Astrocyte of the spinal cord (primary cell): Measurements from ENCODE around the gene XRCC3.
A peak's percentile ranks its signal among the peaks of the same experiment; 100 is the strongest.

Experiments used
- DNase-seq: peaks from one replicate; pipeline ENCODE4 v3.0.0; 2011; ENCODE audit warnings: low read depth, low spot score
- H3K4me3 ChIP-seq: 2 replicates; pipeline ENCODE4 v1.5.1; 2011; ENCODE audit warnings: low read depth, mild to moderate bottlenecking, low read length, moderate library complexity
- in situ Hi-C: cut with HindIII; loops from 2 replicates; pipeline ENCODE4 v1.10.0; 2017; ENCODE audit warnings: low sequenced_read_pairs
- TF ChIP-seq, protein P1 (sequence below): IDR thresholded peaks from 2 replicates; pipeline ENCODE4 v1.5.1; 2012; ENCODE audit warnings: low read depth, mild to moderate bottlenecking, low read length, inconsistent platforms

XRCC3 gene

DNA sequence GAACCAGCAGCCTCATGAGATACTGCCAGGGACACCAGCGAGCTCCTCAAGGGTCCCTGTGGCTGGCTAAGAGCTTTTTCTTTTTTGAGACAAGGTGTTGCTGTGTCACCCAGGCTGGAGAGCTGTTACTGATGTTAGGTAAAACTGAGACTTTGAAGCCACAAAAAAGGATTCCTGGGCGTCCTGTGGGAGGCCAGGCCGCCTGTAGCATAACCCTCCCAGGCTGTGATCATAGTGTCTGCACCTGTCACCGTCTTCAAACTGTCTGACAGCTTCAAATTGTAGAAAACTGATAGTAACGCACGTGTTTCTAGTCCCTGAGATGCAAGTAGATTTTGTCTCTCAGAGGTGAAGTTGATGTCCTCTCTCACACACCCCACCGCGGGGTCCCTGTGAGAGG is 4.5 kb upstream of the XRCC3 start:
- no peak overlapping the region for H3K4me3 ChIP-seq
- in situ Hi-C loops, result no loop called here
- TF ChIP-seq, protein P1, sequence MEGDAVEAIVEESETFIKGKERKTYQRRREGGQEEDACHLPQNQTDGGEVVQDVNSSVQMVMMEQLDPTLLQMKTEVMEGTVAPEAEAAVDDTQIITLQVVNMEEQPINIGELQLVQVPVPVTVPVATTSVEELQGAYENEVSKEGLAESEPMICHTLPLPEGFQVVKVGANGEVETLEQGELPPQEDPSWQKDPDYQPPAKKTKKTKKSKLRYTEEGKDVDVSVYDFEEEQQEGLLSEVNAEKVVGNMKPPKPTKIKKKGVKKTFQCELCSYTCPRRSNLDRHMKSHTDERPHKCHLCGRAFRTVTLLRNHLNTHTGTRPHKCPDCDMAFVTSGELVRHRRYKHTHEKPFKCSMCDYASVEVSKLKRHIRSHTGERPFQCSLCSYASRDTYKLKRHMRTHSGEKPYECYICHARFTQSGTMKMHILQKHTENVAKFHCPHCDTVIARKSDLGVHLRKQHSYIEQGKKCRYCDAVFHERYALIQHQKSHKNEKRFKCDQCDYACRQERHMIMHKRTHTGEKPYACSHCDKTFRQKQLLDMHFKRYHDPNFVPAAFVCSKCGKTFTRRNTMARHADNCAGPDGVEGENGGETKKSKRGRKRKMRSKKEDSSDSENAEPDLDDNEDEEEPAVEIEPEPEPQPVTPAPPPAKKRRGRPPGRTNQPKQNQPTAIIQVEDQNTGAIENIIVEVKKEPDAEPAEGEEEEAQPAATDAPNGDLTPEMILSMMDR, result no peak
- DNase-seq, result no peak

DNA sequence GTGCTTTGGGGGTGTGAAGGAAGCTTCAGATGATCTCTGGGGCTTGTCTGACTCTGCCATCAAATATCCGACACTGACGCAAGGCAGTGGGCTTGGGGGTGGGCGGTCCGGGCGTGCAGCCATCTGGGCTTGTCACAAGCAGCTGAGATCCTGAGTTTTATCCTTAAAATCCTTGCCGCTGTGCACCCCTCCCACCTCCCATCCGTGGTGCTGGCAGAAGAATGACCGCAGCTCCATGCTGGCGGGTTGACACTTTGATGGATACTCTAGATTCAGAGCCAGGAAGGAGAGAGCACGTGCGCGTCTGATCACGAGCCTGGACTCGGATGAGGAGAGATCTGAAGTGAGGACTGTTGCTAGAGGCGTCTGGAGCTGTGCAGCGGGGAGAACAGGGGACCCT is 3.3 kb upstream of the XRCC3 start:
- TF ChIP-seq, protein P1, result no peak
- no peak overlapping the region for H3K4me3 ChIP-seq
- in situ Hi-C loops, result no loop called here

DNA sequence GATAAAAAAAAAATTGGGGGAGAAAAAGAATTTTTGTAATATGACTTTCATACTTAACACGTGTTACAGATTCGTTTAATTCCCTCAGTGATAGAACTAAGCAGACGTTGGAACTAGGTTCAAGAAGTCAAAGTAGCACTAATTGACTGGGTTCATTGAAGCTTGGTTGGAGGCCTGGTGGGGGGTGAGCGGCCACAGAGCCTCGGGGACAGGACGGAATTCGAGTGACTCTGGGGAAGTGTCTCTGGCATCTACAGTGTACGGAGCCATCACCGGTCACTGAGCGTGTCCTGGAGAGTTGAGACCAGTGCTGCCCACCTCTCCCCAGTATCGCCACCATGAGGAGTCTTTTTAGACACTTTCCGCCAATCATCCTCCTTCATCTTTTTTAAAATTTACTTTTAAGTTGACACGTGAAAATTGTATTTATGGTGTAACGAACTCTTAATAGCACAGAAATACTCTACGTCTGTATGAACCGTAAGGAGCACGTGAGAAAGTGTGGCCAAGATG is 1.7 kb upstream of the XRCC3 start:
- in situ Hi-C loops, result no loop called here
- peak overlapping the region; percentile 58 for H3K4me3 ChIP-seq
- TF ChIP-seq, protein P1, result no peak

More for the DNA sequence above, 3.3 kb upstream of the XRCC3 start:
- peak; percentile 65 for DNase-seq

DNA sequence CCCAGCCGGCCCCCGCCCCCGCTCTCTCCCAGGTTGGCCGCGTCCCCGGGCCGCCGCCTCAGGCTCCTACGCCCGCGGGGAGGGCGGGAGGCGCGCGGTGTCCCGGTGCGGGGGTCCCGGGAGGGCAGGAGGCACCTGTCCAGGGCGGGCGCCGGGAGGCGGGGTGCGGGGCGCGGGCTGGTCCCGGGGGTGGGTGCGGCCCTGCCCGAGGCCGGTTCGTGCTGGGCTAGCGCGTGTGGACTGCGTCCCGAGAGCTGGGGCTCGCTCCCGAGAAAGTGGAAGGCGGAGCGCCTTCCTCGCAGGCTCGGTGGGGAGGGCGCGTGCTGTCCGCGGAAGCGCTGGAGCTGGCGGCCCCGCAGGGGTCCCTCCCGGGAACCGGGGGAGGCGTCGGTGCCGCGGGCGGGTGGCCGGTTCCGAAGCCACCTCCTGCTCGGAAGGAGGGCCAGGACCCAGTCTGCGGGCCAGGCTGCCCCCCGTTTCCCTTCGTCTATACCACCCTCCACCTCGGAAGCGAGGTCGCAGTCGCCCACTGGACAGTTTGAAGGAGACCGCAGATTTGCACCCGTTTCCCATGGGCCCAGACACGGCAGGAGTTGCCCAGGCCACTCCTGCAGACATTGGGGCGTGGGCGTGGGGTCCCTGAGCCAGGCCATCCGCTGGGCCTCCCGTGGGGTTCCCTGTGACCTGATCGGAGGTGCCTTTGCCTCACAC is 995 bp upstream of the XRCC3 start:
- in situ Hi-C loops, result no loop called here
- peak overlapping the region; percentile 58 for H3K4me3 ChIP-seq
- no peak for DNase-seq
- TF ChIP-seq, protein P1, result no peak

More for the DNA sequence above, 1.7 kb upstream of the XRCC3 start:
- no peak for DNase-seq

DNA sequence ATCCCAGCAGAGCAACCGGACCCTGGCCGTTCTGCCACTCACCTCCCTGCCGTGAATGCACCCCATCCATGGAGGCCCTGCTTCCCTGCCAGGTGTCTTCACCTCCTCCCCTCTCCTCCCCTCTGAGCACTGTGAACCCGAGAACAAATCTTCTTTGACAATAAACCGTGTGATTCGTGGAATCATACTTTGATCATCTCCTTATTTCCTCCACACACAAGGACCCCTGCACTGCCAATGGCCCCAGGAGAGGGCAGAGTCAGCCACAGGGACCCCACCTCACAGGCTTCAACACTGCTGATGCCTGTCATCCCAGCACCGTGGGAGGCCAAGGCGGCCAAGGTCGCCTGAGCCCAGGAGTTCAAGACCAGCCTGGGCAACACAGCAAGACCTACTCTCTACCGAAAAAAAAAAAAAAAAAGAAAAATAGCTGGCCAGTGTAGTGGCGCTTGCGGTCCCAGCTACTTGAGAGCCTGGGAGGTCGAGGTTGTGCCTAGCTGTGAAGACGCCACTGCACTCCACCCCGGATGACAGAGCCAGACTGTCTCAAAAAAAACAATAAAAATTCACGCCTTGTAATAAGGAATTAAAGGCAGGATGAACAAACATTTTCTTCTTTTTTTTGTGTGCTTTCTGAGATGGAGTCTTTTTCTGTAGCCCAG is 1.1 kb downstream of the XRCC3 start:
- in situ Hi-C loops, result no loop called here
- no peak for DNase-seq
- TF ChIP-seq, protein P1, result no peak
- peak overlapping the region; percentile 44 for H3K4me3 ChIP-seq

DNA sequence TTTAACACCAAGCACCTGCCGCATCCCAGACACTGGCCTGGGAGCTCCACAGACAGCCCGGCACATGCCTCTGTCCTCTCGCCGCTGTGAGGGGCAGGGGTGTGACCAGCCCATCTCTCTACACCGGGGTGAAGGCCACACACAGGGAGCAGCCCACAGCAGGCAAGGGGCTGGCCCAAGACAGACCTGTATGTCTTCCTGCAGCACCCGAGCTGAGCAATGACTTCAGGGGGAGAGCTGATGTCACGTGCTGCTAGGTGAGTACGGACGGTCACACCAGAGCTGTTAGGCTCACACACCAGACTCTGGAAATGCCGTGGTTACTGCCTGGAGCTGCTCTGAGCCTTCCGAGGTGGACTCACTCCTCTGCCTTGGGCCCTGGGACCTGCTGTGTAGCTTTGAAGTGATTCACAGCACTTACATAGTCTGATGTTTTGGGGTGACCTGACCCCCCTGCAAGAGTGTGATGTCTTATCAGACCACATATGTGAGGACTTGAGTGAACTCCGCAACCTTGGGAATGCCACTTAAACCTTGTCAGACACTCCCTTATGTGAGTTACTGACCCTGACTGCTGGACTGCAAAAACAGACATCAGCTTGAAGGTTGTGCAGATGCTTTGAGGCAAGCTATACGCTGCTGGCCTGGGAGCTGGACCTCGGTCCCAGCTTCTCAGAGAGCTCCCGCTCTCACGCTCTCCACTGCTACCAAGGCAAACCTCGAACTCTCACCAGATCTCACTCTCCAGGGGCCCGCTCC is 1.8 kb downstream of the XRCC3 start:
- TF ChIP-seq, protein P1, result no peak
- no peak for DNase-seq
- in situ Hi-C loops, result no loop called here
- no peak overlapping the region for H3K4me3 ChIP-seq
